Sigmoid colon (tissue), 7 donors: ENCODE results near the gene PTRH1. TPM values are rescaled to one million over a fixed set of nuclear protein-coding genes. Genes with fewer than 3 reads are reported as not detected.

ENCODE experiments used
- DNase-seq: peaks from one replicate; pipeline ENCODE4 v3.0.0-alpha.2; 2019
- H3K27ac ChIP-seq, 4 donors: fragments of 200-600 bp; sonication (generic); one replicate each; pipeline ENCODE4 v1.5.1; 2016 to 2019; ENCODE audit warnings: mild to moderate bottlenecking in 1 of 4
- H3K27me3 ChIP-seq, 3 donors: fragments of 200-600 bp; sonication (generic); one replicate each; pipeline ENCODE4 v1.5.1; 2019; ENCODE audit warnings: mild to moderate bottlenecking in 1 of 3
- H3K36me3 ChIP-seq, 4 donors: fragments of 200-600 bp; sonication (generic); one replicate each; pipeline ENCODE4 v1.5.1; 2016 to 2019
- H3K4me1 ChIP-seq, 4 donors: fragments of 200-600 bp; sonication (generic); one replicate each; pipeline ENCODE4 v1.5.1; 2017 to 2019
- H3K4me3 ChIP-seq, 4 donors: fragments of 200-600 bp; sonication (generic); one replicate each; pipeline ENCODE4 v1.5.1; 2017 to 2019; ENCODE audit warnings: mild to moderate bottlenecking in 2 of 4, moderate library complexity in 1 of 4
- H3K9me3 ChIP-seq, 4 donors: fragments of 200-600 bp in 3 of 4; sonication (generic) in 3 of 4; one replicate each; pipeline versions ENCODE4 v1.5.1 to v1.6.1; 2013 to 2019
- CTCF ChIP-seq, 4 experiments: fragments of 450-650 bp in 3 of 4; fragments of 200-600 bp in 1 of 4; IDR thresholded peaks; one replicate each; pipeline ENCODE4 v1.5.1; 2016 to 2019; ENCODE audit warnings: antibody characterized with exemption in 4 of 4, mild to moderate bottlenecking in 3 of 4, moderate library complexity in 2 of 4
- EP300 ChIP-seq, 4 donors: sonication (generic); formaldehyde crosslinking; IDR thresholded peaks; one replicate each; pipeline ENCODE4 v1.6.1; 2017; ENCODE audit warnings: antibody characterized with exemption in 4 of 4
- POLR2A ChIP-seq, 2 donors: fragments of 450-650 bp; IDR thresholded peaks; one replicate each; pipeline ENCODE4 v1.6.1; 2016; ENCODE audit warnings: antibody characterized with exemption in 2 of 2, mild to moderate bottlenecking in 2 of 2, moderate library complexity in 2 of 2
- POLR2AphosphoS5 ChIP-seq, 4 donors: sonication (generic); formaldehyde crosslinking; IDR thresholded peaks; one replicate each; pipeline ENCODE4 v1.6.1; 2017; ENCODE audit warnings: antibody characterized with exemption in 4 of 4
- WGBS, 2 donors: extraction: QIAGEN DNeasy Blood & Tissue Kit; methylation state at CpG; one replicate each; pipeline ENCODE4 v1.1.7; 2013; 5-methylcytosine and 5-hydroxymethylcytosine counted together
- intact Hi-C: fragments of 100-400 bp; cut with DNase I; formaldehyde crosslinking; loops from one replicate; pipeline ENCODE4 v1.15.1; 2023
- polyA plus RNA-seq, 3 donors: library from polyadenylated mRNA; stranded (reverse); fragments of 200-250 nt; gene quantifications; one replicate each; pipeline ENCODE4 v1.2.3, GENCODE V29; 2013
- total RNA-seq, 4 donors: library from RNA; depleted of rRNA; stranded (reverse); fragments of >200 nt; gene quantifications; one replicate each; pipeline ENCODE4 v1.1.0, GENCODE V29; 2016
- donor health status: healthy with polysubstance abuse.
- donor health status: Bipolar disorder and iron deficiency.
- donor health status: healthy.

Gene PTRH1
- total and polyA plus RNA-seq, 7 donors, result 8.9 to 25.8 (median 16.3) TPM

- TF ChIP-seq POLR2AphosphoS5 (IDR thresholded peaks at IDR 0.05), result no peak
- no peak for TF ChIP-seq CTCF (IDR thresholded peaks at IDR 0.05)
- TF ChIP-seq POLR2A (IDR thresholded peaks at IDR 0.05), result no peak
- 29 to 67% methylated on average over 38 of the region's 38 CpGs for WGBS, 2 donors
- no peaks in the 10 kb centered on the region for H3K9me3 ChIP-seq
- peaks cover 0 to 15% (median 10%) of the 10 kb centered on the region in 4 donors for H3K4me1 ChIP-seq
- peak overlapping the region in 1 of 4 donors; percentile 12 for H3K4me3 ChIP-seq
- intact Hi-C loops, result no loop called here
- H3K36me3 ChIP-seq, result no peaks in the 10 kb centered on the region
- H3K27ac ChIP-seq, result peak overlapping the region in 2 of 4 donors; percentile 7 to 58
- DNase-seq, result no peak
- peaks cover 4 to 35% (median 23%) of the 10 kb centered on the region in 3 donors for H3K27me3 ChIP-seq
Measured at GRCh38 chr9:127741831-127742434, 26.5 kb upstream of the PTRH1 start.

DNA sequence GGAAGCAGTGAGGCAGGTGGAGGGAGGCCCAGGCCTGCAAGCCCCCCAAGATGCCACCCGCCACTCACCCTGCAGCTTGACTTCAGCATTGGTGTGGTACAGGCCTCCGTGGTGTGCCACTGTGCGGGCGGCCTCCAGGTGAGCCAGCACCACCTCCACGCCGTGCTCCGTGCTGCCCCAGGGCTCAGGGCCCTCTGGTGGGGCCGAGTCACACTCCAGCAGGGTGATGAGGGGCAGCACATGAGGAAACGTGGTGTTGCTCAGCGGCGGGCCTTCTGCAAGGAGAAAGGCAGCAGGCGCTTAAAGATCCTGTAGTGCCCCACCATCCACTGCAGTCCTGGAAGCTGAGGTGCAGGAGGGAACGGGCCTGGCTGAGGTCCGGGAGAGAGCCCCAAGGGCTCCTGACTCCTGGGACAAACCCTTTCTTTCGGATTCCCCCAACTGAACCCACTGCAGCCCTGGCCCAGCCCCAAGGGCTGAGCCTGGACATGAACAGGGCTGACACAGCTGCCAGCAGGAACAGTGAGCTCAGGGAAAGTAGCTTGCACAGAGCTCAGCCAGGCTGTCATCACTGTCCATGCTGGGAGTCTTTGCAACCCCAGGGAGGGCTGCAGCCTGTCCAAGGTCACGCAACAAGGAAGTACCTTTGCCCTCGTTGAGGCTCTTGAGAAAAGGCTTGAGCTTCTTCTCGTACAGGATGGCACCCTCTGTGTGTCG is 24.3 kb upstream of the PTRH1 start:
- 73 to 88% methylated on average over 19 of the region's 19 CpGs for WGBS, 2 donors
- intact Hi-C loops, result no loop called here
- TF ChIP-seq POLR2AphosphoS5 (IDR thresholded peaks at IDR 0.05) (no peak), POLR2A (IDR thresholded peaks at IDR 0.05) (no peak), CTCF (IDR thresholded peaks at IDR 0.05) (no peak), EP300 (IDR thresholded peaks at IDR 0.05) (no peak)
- Histone ChIP-seq H3K36me3 (no peaks in the 10 kb centered on the region), H3K9me3 (no peaks in the 10 kb centered on the region), H3K4me1 (peaks cover 0 to 20% (median 13%) of the 10 kb centered on the region in 4 donors), H3K27ac (peak overlapping the region; percentile 30 to 74 (median 46)), H3K4me3 (no peak overlapping the region), H3K27me3 (peaks cover 4 to 32% (median 23%) of the 10 kb centered on the region in 3 donors)
- DNase-seq, result no peak

GRCh38 chr9:127738666-127739065 is 23.2 kb upstream of the PTRH1 start:
- peaks cover 4 to 23% (median 21%) of the 10 kb centered on the region in 3 donors for H3K27me3 ChIP-seq
- WGBS, 2 donors, result 84 to 90% methylated on average over 13 of the region's 13 CpGs
- no peak overlapping the region for H3K27ac ChIP-seq
- peaks cover 0 to 30% (median 21%) of the 10 kb centered on the region in 4 donors for H3K4me1 ChIP-seq
- no peaks in the 10 kb centered on the region for H3K9me3 ChIP-seq
- intact Hi-C loops, result no loop called here
- DNase-seq, result no peak
- no peak overlapping the region for H3K4me3 ChIP-seq
- H3K36me3 ChIP-seq, result no peaks in the 10 kb centered on the region
- TF ChIP-seq CTCF (IDR thresholded peaks at IDR 0.05) (no peak), POLR2AphosphoS5 (IDR thresholded peaks at IDR 0.05) (no peak), POLR2A (IDR thresholded peaks at IDR 0.05) (no peak), EP300 (IDR thresholded peaks at IDR 0.05) (no peak)

DNA sequence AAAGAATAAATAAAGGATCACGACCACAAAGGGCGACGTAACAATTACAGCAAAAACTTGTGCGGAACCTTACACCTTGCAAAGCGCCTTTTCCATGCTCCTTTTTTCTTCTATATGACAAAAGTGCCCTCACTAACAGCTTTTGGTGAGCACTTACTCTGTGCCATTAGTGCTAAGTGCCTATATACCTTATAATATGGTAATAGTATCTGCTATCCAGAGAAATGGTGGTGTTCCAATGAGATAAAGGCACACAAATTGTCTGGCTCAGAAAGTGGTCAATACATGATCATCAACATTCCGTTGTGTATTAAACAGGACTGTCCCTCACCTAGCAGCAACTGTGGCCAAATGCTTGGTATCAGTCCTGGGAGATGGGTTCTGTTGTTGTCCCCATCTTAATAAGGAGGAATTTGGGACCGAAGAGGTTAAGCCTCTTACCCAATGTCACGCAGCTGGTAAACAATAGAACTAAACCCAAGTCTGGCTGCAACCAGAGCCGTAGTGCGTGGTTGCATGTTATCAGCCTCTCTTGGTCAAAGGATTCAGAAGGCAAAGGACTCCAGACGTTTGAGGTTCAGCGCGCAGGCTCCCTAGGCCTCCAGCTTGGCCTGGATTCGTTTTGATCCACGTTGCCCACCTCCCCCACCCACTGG is 20.2 kb upstream of the PTRH1 start:
- Histone ChIP-seq H3K9me3 (no peaks in the 10 kb centered on the region), H3K27me3 (no peaks in the 10 kb centered on the region), H3K4me1 (peaks cover 0 to 27% (median 16%) of the 10 kb centered on the region in 4 donors), H3K36me3 (peaks cover 0 to 17% (median 4%) of the 10 kb centered on the region in 4 donors), H3K27ac (peak overlapping the region; percentile 91 to 98 (median 98)), H3K4me3 (peak overlapping the region in 1 of 4 donors; percentile 93)
- intact Hi-C loops, result loop anchor here (1.0 to 2.0 kb wide), 3 partner anchors 50 to 181 kb away; partner anchors contain the start of gene ST6GALNAC4
- no peak for DNase-seq
- TF ChIP-seq POLR2AphosphoS5 (IDR thresholded peaks at IDR 0.05) (no peak), CTCF (IDR thresholded peaks at IDR 0.05) (peak in 1 of 4 experiments; percentile 3), POLR2A (IDR thresholded peaks at IDR 0.05) (no peak)
- 29 to 41% methylated on average over 15 of the region's 15 CpGs for WGBS, 2 donors
